ENCODE results near the gene SHOC2.

SHOC2 gene

GRCh38 chr10:110919349-110919931, at the start of gene SHOC2:
SHOC2 (plus strand) TSS chr10:110919604; CDS start chr10:110964359, 44,755 bp downstream.
- H3K36me3 ChIP-seq (ENCODE audit: insufficient read depth, insufficient read length, low read length): peaks cover 6% of the 10 kb centered on the region
- H3K9me3 ChIP-seq (ENCODE audit: insufficient read depth, low read length): no peaks in the 10 kb centered on the region
- H3K4me3 ChIP-seq (ENCODE audit: insufficient read length, low read depth): peak within 1 kb of the TSS; percentile 81
- H3K9ac ChIP-seq (ENCODE audit: insufficient read length, low read depth): peak within 1 kb of the TSS; percentile 85
- peaks cover 3% of the 10 kb centered on the region for H3K4me1 ChIP-seq (ENCODE audit: insufficient read depth, insufficient read length)
- H3K27me3 ChIP-seq (ENCODE audit: insufficient read depth, insufficient read length): no peaks in the 10 kb centered on the region
- TF ChIP-seq YY1 (IDR thresholded peaks at IDR 0.05; ENCODE audit: insufficient read depth, insufficient read length) (no peak), SUZ12 (IDR thresholded peaks at IDR 0.05; ENCODE audit: extremely low read depth, insufficient read depth, insufficient read length) (no peak), ZNF274 (IDR thresholded peaks at IDR 0.05; ENCODE audit: low read depth, low read length) (no peak)
- DNase-seq (ENCODE audit: low read depth, low spot score): no peak

DNA sequence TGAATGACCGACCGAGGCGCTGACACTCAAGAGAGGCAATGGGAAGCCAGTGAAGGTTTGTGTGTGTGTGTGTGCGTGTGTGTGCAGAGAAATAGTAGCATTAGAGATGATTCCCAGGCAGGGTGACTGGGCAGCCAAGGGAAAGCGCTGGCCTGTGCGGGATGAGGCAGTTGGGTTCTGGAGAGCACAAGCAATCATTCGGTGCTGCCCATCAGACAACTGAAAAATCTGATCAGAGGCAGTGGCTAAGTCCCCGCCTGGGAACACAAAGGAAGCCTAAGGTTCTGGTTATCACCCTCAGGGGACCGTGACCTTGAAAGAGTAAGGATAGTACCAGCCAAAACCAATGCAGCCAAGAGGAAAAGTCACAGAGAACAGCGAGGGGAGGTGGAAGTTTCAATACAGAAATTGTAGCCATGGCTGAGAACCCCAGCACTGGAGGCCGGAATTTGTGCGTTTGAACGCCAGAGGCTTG, 48.5 kb upstream of the SHOC2 start:
- peak overlapping the region; percentile 71 for H3K9ac ChIP-seq (ENCODE audit: insufficient read length, low read depth)
- no peak for DNase-seq (ENCODE audit: low read depth, low spot score)
- H3K9me3 ChIP-seq (ENCODE audit: insufficient read depth, low read length): no peaks in the 10 kb centered on the region
- peak overlapping the region; percentile 16 for H3K4me3 ChIP-seq (ENCODE audit: insufficient read length, low read depth)
- no peaks in the 10 kb centered on the region for H3K4me1 ChIP-seq (ENCODE audit: insufficient read depth, insufficient read length)
- H3K36me3 ChIP-seq (ENCODE audit: insufficient read depth, insufficient read length, low read length): no peaks in the 10 kb centered on the region
- no peak for TF ChIP-seq ZNF274 (IDR thresholded peaks at IDR 0.05; ENCODE audit: low read depth, low read length)
- no peak for TF ChIP-seq YY1 (IDR thresholded peaks at IDR 0.05; ENCODE audit: insufficient read depth, insufficient read length)
- TF ChIP-seq SUZ12 (IDR thresholded peaks at IDR 0.05; ENCODE audit: extremely low read depth, insufficient read depth, insufficient read length): no peak
- no peaks in the 10 kb centered on the region for H3K27me3 ChIP-seq (ENCODE audit: insufficient read depth, insufficient read length)

DNA sequence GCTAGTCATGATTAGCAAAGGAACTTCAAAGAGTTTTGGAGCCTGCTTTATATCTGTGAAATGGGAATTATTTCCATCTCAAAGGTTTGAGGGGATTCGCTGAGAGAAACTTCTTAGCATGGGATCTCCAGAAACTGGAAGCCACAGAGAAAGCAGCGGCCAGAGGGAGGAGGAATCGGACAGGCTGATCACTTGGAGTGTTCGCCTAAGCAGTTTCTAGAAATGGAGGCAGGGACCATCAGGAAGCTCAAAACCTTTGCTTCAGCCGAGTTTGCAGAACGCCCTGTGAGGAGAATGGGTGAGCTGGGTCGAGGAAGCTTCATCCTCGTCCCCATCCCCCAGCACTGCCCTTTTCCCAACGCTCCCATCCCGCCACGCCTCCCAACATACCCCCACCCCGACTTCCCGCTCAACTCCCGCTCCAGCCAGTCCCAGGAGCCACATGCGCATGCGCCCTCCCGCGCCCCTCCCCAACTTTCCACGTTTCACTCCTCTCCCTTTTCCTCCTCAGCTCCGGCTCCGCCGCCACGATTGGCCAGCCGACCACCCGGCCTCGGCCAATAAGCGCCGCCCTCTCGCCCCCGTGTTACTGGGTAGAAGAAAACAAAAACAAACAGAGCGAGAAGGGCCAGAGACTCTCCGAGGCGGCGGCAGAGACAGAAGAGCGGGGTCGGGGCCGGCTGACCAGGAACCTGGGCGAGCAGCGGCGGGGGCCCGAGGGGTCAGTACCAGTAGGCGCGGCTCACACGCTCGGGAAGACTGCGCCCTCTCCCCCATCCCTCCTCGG, 47.9 kb upstream of the SHOC2 start, which contains the start of gene PDCD4:
PDCD4 (plus strand) TSS at position 631 of the 787 bp plus-strand sequence. CDS start 4,100 bp downstream, outside the sequence.
- H3K4me1 ChIP-seq (ENCODE audit: insufficient read depth, insufficient read length): no peaks in the 10 kb centered on the region
- TF ChIP-seq ZNF274 (IDR thresholded peaks at IDR 0.05; ENCODE audit: low read depth, low read length): no peak
- DNase-seq (ENCODE audit: low read depth, low spot score): peak; percentile 97

DNA sequence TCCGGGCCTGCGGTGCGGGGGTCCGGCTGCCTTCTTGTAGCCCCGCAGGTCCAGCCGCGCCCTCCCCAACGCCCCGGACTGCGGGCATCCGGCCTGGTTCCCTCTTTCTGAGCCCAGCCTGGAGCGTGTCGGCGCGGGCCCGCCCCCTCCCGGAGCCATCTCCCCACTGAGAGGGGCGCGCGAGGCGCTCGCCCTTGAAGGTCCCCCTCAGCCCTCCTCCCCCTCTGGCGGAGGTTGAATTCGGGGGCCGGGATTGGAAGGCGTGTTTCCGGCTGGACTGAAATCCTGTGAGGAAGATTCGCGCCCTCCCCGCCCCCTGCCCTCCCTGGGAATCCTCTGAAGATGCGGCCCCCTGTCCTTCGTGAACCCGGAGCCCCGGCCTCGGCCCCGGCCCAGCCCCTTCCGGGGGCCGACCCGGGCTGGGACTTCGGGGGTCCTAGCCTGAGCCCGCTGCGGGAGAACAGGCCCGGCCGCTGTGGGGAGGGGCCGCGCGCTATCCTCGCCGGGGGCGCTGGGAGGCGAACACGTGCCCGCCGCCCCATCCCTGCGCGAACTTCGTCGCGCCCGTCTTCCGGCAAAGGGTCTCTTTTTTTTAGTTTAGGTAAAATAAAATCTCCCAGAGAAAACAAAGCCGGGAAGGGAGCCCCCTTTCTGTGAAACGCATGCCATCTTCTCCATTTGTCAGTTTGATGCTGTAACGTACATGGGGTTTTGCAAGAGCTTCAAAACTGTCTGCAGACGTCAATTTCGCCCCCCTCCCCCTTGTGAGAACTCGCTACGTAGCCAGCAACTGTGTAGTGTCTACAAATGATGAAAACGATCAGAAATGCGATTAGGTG, 47.0 kb upstream of the SHOC2 start:
- Histone ChIP-seq H3K4me3 (ENCODE audit: insufficient read length, low read depth) (peak overlapping the region; percentile 42), H3K36me3 (ENCODE audit: insufficient read depth, insufficient read length, low read length) (no peaks in the 10 kb centered on the region), H3K4me1 (ENCODE audit: insufficient read depth, insufficient read length) (no peaks in the 10 kb centered on the region), H3K27me3 (ENCODE audit: insufficient read depth, insufficient read length) (no peaks in the 10 kb centered on the region), H3K9ac (ENCODE audit: insufficient read length, low read depth) (peak overlapping the region; percentile 64), H3K9me3 (ENCODE audit: insufficient read depth, low read length) (no peaks in the 10 kb centered on the region)
- no peak for TF ChIP-seq ZNF274 (IDR thresholded peaks at IDR 0.05; ENCODE audit: low read depth, low read length)
- TF ChIP-seq SUZ12 (IDR thresholded peaks at IDR 0.05; ENCODE audit: extremely low read depth, insufficient read depth, insufficient read length): no peak
- TF ChIP-seq YY1 (IDR thresholded peaks at IDR 0.05; ENCODE audit: insufficient read depth, insufficient read length): no peak
- DNase-seq (ENCODE audit: low read depth, low spot score): peak; percentile 57

More for the DNA sequence above, 47.9 kb upstream of the SHOC2 start, which contains the start of gene PDCD4:
- Histone ChIP-seq H3K9ac (ENCODE audit: insufficient read length, low read depth) (peak within 1 kb of the TSS; percentile 71), H3K4me3 (ENCODE audit: insufficient read length, low read depth) (peak within 1 kb of the TSS; percentile 42), H3K9me3 (ENCODE audit: insufficient read depth, low read length) (no peaks in the 10 kb centered on the region), H3K36me3 (ENCODE audit: insufficient read depth, insufficient read length, low read length) (no peaks in the 10 kb centered on the region), H3K27me3 (ENCODE audit: insufficient read depth, insufficient read length) (no peaks in the 10 kb centered on the region)

GRCh38 chr10:110872984-110873923, 46.1 kb upstream of the SHOC2 start:
- Histone ChIP-seq H3K4me1 (ENCODE audit: insufficient read depth, insufficient read length) (no peaks in the 10 kb centered on the region), H3K9ac (ENCODE audit: insufficient read length, low read depth) (peak overlapping the region; percentile 46), H3K27me3 (ENCODE audit: insufficient read depth, insufficient read length) (no peaks in the 10 kb centered on the region), H3K36me3 (ENCODE audit: insufficient read depth, insufficient read length, low read length) (no peaks in the 10 kb centered on the region), H3K9me3 (ENCODE audit: insufficient read depth, low read length) (no peaks in the 10 kb centered on the region), H3K4me3 (ENCODE audit: insufficient read length, low read depth) (peak overlapping the region; percentile 42)
- DNase-seq (ENCODE audit: low read depth, low spot score): no peak
- TF ChIP-seq ZNF274 (IDR thresholded peaks at IDR 0.05; ENCODE audit: low read depth, low read length): no peak
- no peak for TF ChIP-seq YY1 (IDR thresholded peaks at IDR 0.05; ENCODE audit: insufficient read depth, insufficient read length)
- no peak for TF ChIP-seq SUZ12 (IDR thresholded peaks at IDR 0.05; ENCODE audit: extremely low read depth, insufficient read depth, insufficient read length)

DNA sequence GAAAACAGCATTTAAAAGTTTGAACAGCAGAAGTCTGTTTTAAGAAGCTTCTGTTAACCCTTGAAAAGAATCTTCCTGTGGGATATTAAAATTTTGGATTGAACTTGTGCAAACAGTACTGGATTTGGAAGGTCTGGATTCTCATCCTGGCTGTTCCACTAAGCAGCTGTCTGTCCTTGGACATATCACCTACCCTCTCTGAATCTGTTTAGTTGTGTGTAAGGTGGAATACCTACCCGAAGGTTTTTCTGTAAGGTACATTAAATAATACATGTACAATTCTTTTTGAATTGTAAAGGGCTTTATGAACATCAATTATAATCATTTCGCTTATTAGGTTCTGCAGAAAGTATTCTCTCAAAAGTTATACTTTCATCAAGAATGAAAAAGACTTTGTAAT, 45.5 kb upstream of the SHOC2 start:
- Histone ChIP-seq H3K4me1 (ENCODE audit: insufficient read depth, insufficient read length) (no peaks in the 10 kb centered on the region), H3K4me3 (ENCODE audit: insufficient read length, low read depth) (no peak overlapping the region), H3K9me3 (ENCODE audit: insufficient read depth, low read length) (no peaks in the 10 kb centered on the region), H3K27me3 (ENCODE audit: insufficient read depth, insufficient read length) (no peaks in the 10 kb centered on the region), H3K9ac (ENCODE audit: insufficient read length, low read depth) (no peak overlapping the region), H3K36me3 (ENCODE audit: insufficient read depth, insufficient read length, low read length) (no peaks in the 10 kb centered on the region)
- no peak for TF ChIP-seq ZNF274 (IDR thresholded peaks at IDR 0.05; ENCODE audit: low read depth, low read length)
- no peak for TF ChIP-seq YY1 (IDR thresholded peaks at IDR 0.05; ENCODE audit: insufficient read depth, insufficient read length)
- TF ChIP-seq SUZ12 (IDR thresholded peaks at IDR 0.05; ENCODE audit: extremely low read depth, insufficient read depth, insufficient read length): no peak
- DNase-seq (ENCODE audit: low read depth, low spot score): no peak
